ENCODE measurements around the gene KRTAP10-10.
"Not testable (repeated sequence)": the region's sequence is repeated elsewhere in the genome, so short reads cannot be mapped to it uniquely, and the experiment has no call there.

KRTAP10-10 gene

DNA sequence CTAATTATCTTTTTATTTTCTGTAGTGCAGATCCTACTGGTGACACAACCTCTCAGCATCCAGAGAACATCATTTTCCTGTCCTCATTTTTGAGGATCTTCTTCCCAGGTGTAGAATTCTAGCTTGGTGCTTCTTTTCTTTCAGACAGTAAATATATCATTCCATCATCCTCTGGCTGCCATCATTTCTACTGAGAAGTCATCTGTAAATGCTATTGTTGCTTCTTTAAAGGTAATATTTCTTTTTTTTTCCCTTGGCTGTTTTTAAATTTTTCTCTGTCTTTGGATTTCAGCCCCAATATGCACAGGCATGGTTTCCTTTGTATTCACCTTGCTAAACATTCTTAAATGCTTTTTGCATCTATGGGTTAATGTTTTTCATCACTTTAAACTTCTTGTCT lies 13.6 kb upstream of the KRTAP10-10 start:
- no peak for DNase-seq (ENCODE audit: low read depth in 2 of 3, low spot score in 1 of 3)

DNA sequence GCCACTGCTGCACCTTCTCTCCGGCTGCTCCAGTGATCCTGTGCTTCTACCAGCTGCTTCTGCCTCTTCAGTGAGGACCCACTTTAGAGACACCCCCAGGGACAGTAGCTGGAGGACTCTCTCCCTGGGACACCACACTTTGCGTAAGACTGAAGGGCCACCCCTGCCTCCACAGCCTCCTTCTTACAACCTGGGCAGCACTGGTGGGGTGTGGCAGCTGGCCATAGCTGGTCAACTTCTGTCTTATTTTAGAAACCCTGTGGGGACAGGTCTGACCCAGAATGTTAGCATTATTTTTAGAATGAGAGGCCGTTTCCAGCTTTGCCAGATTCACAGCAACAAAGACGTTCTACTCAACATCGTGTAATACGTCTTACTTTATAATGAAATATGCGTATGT lies 11.4 kb upstream of the KRTAP10-10 start:
- DNase-seq (ENCODE audit: low read depth in 2 of 3, low spot score in 1 of 3): no peak

GRCh38 chr21:44626262-44626661 lies 10.9 kb upstream of the KRTAP10-10 start:
- DNase-seq (ENCODE audit: low read depth in 2 of 3, low spot score in 1 of 3): no peak

DNA sequence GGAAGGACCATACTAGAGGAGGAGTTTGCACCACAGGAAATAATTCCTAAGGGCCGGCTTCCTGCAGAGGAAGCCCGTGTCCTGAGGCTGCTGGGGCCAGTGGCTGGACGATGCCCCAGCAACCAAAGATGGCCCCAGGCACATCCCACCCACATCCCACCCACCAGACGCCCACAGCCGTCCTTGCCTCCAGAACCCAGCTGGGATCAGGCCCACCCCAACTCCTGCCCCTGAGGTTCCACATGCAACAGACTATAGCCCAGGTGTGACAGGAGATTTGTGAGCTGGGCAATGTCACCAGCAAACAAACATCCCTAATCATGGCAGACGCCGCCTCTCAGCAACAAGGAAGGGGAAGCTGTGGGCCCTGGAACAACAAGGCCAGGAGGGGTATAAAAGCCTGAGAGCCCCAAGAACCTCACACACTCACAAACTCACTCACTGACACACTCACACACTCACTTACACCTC lies 10.4 kb upstream of the KRTAP10-10 start, which contains the start of gene KRTAP10-9:
KRTAP10-9 (plus strand) TSS at position 421 of the 471 bp plus-strand sequence. CDS start 79 bp downstream, outside the sequence.
- no peak for DNase-seq (ENCODE audit: low read depth in 2 of 3, low spot score in 1 of 3)

GRCh38 chr21:44627181-44627822 lies 9.9 kb upstream of the KRTAP10-10 start:
- DNase-seq (ENCODE audit: low read depth in 2 of 3, low spot score in 1 of 3): not testable (repeated sequence)

DNA sequence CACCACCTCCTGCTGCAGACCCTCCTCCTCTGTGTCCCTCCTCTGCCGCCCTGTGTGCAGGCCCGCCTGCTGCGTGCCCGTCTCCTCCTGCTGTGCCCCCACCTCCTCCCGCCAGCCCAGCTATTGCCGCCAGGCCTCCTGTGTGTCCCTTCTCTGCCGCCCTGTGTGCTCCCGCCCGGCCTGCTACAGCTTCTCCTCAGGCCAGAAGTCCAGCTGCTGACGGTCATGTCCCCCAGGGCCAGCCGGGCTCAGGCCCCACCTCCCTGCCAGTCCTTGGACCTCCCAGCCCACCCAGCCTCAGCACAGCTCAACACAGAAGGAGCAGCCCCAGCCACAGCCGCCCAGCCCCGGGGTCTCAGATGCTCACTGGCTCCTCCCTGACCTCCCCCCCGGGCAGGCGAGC lies 9.3 kb upstream of the KRTAP10-10 start:
- not testable (repeated sequence) for DNase-seq (ENCODE audit: low read depth in 2 of 3, low spot score in 1 of 3)

GRCh38 chr21:44628707-44629391 lies 8.3 kb upstream of the KRTAP10-10 start:
- no peak for DNase-seq (ENCODE audit: low read depth in 2 of 3, low spot score in 1 of 3)

DNA sequence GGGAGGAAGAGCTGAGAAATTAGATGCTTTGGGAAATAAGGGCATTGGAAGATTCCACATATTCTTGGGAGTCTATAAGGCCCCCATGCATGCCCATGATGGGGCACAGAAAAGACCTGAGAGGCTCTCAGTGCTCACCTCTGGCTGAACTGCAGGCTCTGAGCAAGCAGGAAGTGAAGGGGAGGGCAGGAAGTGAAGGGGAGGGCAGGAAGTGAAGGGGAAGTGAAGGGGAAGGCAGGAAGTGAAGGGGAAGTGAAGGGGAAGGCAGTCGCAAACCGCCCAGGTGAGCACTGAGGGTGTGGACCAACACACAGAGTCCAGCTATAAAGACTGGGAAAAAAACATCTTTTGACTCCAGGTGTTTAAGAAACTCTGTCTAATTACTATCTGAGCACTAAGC lies 6.7 kb upstream of the KRTAP10-10 start:
- DNase-seq (ENCODE audit: low read depth in 2 of 3, low spot score in 1 of 3): no peak

- DNase-seq (ENCODE audit: low read depth in 2 of 3, low spot score in 1 of 3): no peak
These were observed 5.1 kb upstream of the KRTAP10-10 start for GRCh38 chr21:44632067-44632466.

DNA sequence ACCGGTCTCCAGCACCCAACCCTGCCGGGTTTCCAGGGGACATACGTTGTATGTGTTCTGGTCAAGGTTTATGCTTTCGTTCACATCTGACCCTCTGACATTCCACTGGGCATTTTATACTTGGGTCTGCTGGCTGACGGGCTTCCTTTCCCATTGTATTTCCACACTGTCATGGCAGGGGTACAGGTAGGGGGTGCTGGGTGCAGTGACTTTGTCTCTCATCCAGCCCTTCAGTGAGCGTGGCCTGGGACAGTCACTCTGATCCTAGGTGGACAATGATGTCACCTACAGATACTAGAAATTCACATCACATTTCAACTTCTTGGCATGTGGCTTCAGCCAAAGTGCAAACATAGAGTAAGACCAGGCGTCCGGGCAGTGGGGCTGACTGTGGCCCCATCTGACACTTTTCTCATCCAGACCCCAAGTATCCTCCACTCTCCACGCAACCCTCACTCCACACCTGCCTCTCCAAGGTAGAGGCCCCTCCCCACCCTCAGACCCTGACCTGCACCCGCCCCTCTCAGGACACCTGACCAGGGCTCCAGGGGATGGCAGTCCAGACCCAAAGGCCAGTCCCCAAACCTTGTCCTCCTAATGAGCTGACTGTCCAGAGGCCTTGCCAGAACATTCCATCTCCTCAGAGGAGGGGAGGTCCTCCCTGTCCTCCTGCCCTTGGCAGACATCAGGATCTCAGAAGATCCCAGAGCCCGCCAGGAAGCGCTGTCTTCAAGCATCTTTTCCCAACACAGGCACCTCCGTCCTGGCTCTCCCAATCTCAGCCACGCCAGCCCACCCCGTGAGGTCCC lies 743 bp upstream of the KRTAP10-10 start:
- no peak for DNase-seq (ENCODE audit: low read depth in 2 of 3, low spot score in 1 of 3)

- DNase-seq (ENCODE audit: low read depth in 2 of 3, low spot score in 1 of 3): not testable (repeated sequence)
These were observed 744 bp downstream of the KRTAP10-10 start for GRCh38 chr21:44637851-44638348.

GRCh38 chr21:44638506-44639330 lies 1.6 kb downstream of the KRTAP10-10 start:
- not testable (repeated sequence) for DNase-seq (ENCODE audit: low read depth in 2 of 3, low spot score in 1 of 3)

- no peak for DNase-seq (ENCODE audit: low read depth in 2 of 3, low spot score in 1 of 3)
These were observed 2.1 kb downstream of the KRTAP10-10 start for GRCh38 chr21:44639331-44639655.

- no peak for DNase-seq (ENCODE audit: low read depth in 2 of 3, low spot score in 1 of 3)
These were observed 3.6 kb downstream of the KRTAP10-10 start for GRCh38 chr21:44640761-44641160.

GRCh38 chr21:44643741-44644310 lies 6.7 kb downstream of the KRTAP10-10 start:
- no peak for DNase-seq (ENCODE audit: low read depth in 2 of 3, low spot score in 1 of 3)

DNA sequence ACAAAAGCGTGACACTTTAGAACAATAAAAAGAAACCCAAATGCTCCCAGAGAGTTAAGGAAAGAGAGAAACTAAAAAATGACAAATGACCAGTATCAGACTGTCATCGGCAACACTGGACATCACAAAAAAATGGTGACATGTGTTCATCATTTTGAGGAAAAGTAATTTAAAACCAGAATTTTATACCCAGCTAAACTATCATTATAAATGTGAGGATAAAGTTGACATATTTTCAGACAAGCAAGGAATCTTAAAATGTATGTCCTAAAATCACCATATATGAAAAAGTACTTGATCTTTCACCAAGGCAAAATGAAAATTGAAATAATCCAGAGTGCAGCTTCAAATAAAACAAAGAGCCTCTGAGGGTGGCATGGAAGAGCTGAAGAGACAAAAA lies 7.7 kb downstream of the KRTAP10-10 start:
- no peak for DNase-seq (ENCODE audit: low read depth in 2 of 3, low spot score in 1 of 3)

- DNase-seq (ENCODE audit: low read depth in 2 of 3, low spot score in 1 of 3): not testable (repeated sequence)
These were observed 9.4 kb downstream of the KRTAP10-10 start, which contains the start of gene KRTAP10-11 for GRCh38 chr21:44646366-44647221. TSS of gene KRTAP10-11 (plus strand) at chr21:44646414. CDS start at chr21:44646459, 45 bp downstream.

- no peak for DNase-seq (ENCODE audit: low read depth in 2 of 3, low spot score in 1 of 3)
These were observed 10.0 kb downstream of the KRTAP10-10 start for GRCh38 chr21:44647222-44647552.

GRCh38 chr21:44648557-44649311 lies 11.6 kb downstream of the KRTAP10-10 start:
- no peak for DNase-seq (ENCODE audit: low read depth in 2 of 3, low spot score in 1 of 3)

Data from stimulated activated CD4-positive, alpha-beta T cell treated with anti-CD3 and anti-CD28 coated beads, Interleukin-12 subunit alpha, Interleukin-12 subunit beta, amount 100 ng/mL, for 48 hours (primary cell).